Subcutaneous adipose tissue (tissue), 4 donors: Measurements from ENCODE around the gene ADAM12. TPM values are rescaled to one million over a fixed set of nuclear protein-coding genes. Genes with fewer than 3 reads are reported as not detected.

Source experiments
- total RNA-seq, 4 donors: library from RNA; depleted of rRNA; stranded (reverse); fragments of >200 nt; gene quantifications; one replicate each; pipeline ENCODE4 v1.1.0, GENCODE V29; 2016
- TF ChIP-seq, protein P1 (sequence below): fragments of 450-650 bp; IDR thresholded peaks from one replicate; pipeline ENCODE4 v1.5.1; 2016; ENCODE audit warnings: low read depth, mild to moderate bottlenecking, control low read depth, antibody characterized with exemption, moderate library complexity

The ADAM12 gene
- total RNA-seq, 4 donors from 2014 or later: 11.5 to 20.4 (median 14.5) TPM

DNA sequence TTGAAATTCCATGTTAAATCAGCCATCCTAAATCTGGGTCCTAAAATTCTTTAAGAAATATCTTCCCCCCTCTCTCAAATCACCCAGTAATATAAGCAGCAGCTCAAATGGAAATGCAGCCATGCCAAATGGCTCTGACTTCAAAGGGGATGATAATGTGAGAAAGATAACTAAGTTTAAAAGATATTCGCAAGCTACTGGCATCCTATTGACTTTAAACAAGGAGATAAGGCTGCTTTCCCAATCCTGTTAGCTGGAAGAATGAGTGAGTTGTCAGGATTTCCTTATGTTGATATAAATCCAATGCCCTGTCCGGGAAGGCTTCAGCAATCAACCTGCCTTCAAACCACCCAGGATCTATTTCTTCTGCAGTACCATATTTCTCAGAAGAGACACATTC, 320.0 kb downstream of the ADAM12 start:
- TF ChIP-seq, protein P1, sequence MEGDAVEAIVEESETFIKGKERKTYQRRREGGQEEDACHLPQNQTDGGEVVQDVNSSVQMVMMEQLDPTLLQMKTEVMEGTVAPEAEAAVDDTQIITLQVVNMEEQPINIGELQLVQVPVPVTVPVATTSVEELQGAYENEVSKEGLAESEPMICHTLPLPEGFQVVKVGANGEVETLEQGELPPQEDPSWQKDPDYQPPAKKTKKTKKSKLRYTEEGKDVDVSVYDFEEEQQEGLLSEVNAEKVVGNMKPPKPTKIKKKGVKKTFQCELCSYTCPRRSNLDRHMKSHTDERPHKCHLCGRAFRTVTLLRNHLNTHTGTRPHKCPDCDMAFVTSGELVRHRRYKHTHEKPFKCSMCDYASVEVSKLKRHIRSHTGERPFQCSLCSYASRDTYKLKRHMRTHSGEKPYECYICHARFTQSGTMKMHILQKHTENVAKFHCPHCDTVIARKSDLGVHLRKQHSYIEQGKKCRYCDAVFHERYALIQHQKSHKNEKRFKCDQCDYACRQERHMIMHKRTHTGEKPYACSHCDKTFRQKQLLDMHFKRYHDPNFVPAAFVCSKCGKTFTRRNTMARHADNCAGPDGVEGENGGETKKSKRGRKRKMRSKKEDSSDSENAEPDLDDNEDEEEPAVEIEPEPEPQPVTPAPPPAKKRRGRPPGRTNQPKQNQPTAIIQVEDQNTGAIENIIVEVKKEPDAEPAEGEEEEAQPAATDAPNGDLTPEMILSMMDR: no peak

GRCh38 chr10:126066456-126066855, 321.8 kb downstream of the ADAM12 start:
- TF ChIP-seq, protein P1: no peak

DNA sequence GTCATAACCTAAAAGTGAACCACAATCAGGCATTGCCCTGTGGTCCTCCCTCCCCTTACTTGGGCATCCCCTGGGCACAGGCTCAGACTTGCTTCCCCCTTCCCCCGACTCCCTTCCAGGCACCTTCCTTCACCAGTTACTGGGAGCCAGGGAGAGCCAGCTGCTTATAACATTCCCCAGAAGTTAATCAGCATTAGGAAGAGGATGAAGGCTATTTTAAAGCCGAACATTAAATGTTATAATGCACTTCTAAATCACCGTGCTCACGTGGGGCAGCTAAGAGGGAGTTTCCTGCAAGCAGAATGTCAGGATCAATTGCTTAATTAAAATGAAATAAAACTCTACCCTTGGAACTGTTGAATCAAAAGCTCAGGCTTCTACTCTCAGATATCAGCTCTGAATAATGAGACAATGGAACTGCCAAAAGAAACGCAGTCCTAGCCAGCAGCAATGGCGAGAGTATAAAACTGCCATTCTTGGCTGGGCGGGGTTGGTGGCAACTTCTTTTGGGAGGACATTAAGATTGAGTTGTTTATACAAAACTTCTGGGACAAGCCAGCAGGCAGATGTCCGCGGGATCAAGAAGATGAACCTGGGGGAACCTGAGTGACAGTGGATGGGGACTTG, 322.4 kb downstream of the ADAM12 start:
- TF ChIP-seq, protein P1: no peak

DNA sequence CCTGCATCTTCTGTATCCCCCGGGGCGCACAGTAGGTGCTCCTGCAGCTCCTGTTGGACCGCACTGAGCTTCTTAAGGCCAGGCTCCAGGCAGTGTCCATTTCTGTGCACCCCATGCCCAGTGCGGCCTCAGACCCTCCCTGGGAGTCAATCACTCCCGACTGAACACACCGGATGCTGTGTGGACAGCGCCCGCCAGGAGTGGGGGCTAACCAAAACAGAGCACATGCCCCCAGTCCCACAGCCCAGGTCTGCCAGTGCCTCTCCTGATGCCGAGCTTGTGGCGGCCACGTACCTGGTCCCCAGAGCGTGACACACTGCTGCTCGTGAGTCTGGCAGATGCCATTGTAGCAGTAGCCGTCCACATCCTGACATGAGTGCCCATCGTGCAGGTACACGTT, 323.8 kb downstream of the ADAM12 start:
- TF ChIP-seq, protein P1: no peak

- TF ChIP-seq, protein P1: no peak
Observed at GRCh38 chr10:126063353-126063791, 324.9 kb downstream of the ADAM12 start.

GRCh38 chr10:126062131-126063032, 325.9 kb downstream of the ADAM12 start:
- TF ChIP-seq, protein P1: no peak

- TF ChIP-seq, protein P1: no peak
Observed at GRCh38 chr10:126061526-126061925, 326.8 kb downstream of the ADAM12 start.
